Amniotic epithelial cell (primary cell): ENCODE data around the gene CDKN1C.

ENCODE experiments used
- DNase-seq: peaks from one replicate; pipeline ENCODE4 v3.0.0-alpha.2; 2010; ENCODE audit warnings: low read depth

The CDKN1C gene

DNA sequence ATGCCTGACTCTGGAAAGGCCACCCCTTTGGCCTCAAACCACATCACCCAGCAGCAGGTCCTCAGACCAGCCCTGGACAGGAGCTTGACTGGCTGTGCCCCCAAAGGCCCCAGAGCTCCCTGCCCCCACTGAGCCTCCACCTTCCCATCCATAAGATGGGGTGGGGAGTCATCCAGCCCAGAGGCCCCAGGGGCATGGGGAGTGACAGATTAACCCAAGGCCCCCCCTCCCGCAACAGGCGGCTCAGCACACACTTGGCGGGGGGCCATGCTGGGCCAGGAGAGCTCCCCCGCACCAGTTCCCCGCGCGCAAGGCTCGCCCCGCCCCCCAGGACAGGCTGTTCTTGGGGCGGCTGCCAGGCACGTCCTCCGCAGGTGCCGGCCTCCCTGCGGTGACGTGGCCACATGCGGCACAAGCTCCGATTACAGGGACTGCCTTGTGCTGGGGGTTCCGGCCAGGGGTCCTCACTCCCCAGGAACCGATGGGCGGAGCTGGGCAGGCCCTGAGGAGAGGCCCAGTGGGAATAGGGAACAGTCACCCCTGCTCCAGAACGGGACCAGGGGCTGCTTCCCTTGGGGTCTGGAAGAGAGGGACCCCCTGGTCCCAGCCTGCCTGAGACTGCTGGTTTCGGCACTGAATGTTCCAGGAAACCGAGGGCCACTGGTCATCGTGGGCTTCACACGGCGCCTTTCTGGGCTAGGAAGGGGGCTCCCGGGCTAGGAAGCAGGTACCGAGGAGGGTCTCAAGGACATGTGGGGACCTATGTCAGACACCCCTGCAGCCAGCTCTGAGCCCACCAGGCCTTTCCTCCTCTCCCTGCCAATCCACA lies 5.1 kb upstream of the CDKN1C start:
- DNase-seq, result peak; percentile 79

DNA sequence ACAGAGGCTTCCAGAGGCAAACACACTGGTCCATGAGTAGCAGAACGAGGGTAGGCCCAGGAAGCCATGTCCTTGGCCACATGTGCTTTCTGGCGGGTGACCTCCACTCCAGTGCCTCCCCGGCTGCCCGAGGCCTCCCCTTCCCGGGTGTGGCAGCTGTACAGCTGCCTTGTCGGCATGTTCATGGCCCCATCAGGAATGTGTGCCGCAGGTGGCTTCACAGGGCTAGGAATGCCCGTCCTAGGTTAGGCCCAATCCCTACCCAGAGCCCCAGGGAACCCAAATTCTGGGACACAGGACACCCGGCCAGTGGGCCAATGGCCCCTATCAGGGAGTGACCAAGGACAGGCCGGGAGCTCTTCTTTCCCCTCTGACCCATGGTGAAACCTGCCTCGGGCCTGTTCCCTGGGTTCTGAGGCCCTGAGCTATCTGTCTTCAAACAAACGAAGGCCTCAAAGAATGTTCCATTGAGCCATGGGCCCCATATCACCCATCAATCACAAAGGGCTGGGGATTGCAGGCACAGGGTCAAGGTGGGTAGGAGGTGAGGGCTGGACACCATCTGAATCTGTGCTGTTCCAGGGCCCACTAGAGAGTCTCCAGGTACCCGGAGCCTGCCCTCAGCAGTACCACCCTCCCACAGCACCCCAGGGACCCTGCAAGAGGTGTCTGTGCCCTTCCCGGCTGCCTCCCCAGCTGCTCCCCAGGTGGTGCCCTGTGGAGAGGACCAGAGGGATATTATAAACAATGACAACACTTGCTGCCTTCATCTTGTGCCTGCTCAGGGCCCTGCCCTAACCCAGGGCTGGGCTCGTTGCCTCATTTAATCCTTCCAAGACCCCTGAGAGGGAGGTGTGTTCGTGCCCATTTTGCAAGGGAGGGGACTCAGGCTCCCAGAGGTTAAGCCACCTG lies 4.0 kb upstream of the CDKN1C start:
- no peak for DNase-seq

- DNase-seq, result peak; percentile 75
These were observed 2.8 kb upstream of the CDKN1C start for GRCh38 chr11:2888266-2888968.

GRCh38 chr11:2887515-2888195 lies 2.1 kb upstream of the CDKN1C start:
- no peak for DNase-seq

GRCh38 chr11:2886936-2887335 lies 1.4 kb upstream of the CDKN1C start:
- no peak for DNase-seq

DNA sequence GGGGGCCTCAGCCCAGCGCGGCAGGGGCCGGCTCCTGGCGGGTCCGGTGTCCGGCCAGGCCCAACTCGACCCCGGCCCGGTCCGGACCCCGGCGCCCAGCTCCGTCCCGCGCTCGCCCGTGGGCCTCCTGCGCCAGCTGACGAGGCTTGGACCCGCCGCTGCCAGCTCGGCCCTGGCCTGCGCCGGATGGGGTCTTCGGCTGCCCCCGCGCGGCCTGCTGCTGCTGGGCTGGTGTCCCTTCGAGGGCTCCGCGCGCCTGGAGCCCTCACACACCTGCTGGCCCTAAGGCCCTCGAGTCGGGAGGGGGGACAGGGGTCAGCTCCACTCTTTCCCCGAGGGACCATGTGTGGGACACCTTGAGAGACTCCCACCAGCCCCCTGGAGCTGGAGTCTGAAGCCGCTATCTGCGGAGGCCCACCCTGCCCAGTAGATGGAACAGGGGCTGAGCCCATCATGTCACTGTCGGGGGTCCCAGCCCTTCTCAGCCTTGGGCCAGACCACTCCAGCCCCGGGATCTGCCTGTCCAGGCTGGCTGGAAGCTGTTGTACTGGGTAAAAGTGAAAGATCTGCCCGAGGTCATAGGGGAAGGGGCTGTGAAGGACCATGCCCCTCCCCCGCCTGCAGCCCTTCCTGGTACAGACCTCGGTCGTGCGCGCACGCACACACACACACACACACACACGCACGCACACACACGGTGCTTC lies 768 bp upstream of the CDKN1C start:
- DNase-seq, result no peak

DNA sequence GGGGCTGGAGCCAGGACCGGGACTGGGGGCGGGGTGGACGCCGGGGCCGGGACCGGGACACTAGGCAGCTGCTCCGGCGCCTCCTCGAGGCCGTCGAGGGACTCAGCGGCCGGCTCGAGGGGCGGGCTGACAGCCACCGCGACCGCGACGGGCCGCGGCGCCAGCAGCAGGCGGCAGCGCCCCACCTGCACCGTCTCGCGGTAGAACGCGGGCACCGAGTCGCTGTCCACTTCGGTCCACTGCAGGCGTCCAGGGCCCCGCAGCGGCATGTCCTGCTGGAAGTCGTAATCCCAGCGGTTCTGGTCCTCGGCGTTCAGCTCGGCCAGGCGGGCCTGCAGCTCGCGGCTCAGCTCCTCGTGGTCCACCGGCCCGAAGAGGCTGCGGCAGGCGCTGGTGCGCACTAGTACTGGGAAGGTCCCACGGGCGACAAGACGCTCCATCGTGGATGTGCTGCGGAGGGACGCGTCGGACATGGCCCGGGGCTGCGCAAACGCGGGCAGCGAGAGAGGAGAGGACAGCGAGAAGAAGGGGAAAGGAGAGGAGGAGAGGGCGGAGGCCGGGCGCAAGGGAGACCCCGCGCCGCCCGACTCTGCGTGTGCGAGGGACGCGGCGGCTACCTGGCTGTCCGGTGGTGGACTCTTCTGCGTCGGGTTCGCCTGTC lies 428 bp downstream of the CDKN1C start:
- peak; percentile 38 for DNase-seq

DNA sequence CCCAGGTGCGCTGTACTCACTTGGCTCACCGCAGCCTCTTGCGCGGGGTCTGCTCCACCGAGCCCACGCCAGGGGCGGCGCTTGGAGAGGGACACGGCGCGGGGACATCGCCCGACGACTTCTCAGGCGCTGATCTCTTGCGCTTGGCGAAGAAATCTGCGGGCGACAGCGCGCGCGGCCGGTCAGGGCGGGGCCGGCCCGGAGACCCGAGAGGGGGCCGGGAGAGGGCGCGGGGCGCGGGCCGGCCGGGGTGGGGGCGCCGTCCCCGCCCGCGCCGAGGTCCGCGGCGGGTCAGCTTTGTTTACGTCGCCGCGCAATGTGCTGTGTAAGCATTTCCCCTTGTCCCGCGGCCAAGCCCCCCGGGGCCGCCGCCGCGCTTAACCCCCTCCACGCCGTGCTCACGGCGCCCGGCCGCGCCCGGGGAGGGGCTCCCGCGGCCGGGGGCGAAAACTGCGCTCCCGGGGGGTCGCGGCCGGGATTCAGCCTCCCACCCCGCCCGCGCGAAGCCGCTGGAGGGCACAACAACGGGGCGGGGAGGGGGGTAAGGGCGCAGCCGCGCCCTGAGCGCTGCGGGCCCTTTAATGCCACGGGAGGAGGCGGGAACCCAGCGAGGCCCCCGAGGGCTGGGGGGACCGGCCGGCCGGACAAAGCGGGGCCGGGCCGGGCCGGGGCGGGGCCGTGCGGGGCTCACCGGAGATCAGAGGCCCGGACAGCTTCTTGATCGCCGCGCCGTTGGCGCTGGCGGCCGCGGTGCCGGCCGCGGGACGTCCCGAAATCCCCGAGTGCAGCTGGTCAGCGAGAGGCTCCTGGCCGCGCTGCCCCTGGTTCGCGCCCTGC lies 1.4 kb downstream of the CDKN1C start:
- peak; percentile 22 for DNase-seq

DNA sequence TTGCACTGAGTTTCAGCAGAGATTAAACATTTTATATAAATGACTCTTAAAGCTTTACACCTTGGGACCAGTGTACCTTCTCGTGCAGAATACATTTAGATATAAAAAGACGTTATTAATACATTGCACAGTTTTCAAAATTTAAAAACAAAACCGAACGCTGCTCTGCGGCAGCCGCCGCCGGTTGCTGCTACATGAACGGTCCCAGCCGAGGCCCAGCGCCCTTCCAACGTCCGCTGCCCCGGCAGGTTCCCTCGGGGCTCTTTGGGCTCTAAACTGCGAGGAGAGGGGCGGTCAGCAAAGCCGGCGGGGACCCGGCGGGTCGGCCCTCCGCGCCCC lies 2.0 kb downstream of the CDKN1C start:
- DNase-seq, result no peak

- DNase-seq, result no peak
These were observed 3.0 kb downstream of the CDKN1C start for GRCh38 chr11:2882396-2883110.

- DNase-seq, result peak; percentile 16
These were observed 3.6 kb downstream of the CDKN1C start for GRCh38 chr11:2881981-2882375.

DNA sequence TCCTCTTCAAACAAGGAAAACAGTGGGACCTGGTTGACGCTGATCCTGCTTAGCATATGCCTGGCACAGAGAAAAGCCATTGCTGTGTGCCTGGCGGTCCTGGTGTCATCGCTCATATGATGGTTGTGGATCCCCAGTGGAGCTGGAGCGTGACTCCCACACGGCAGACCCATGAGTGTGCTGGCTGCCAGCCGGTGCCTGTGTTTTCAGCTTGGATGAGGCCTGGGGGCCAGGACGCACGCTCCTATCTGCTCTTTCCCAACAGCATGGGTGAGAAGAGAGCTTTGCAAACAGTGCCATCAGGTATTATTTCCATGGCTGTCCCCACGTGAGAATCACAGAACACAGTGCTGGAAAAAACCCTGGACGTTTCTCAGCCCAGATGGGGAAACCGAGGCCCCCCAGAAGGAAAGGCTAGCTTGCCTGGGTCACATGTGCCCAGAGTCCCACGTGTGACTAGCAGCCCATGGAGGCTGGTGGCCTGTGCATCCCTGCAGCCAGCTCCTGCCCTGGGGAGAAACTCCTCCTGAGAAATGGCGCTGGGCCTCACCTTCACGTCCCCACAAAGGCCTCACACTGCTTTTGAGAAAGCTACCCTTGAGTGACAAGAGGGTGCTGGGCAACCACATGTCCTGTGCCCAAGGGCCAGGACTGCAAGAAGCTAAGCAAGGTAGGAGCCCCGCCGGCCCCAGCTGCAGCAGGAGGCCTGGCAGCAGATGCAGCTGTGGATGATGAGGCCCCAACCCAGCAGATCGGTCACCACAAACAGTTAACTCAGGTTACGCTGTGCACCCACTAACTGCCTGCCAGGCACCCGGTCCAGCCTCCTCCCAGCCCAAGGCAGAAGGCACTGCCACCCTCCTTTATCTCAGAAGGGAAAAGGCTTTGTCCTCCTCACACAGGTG lies 4.2 kb downstream of the CDKN1C start:
- peak; percentile 50 for DNase-seq

DNA sequence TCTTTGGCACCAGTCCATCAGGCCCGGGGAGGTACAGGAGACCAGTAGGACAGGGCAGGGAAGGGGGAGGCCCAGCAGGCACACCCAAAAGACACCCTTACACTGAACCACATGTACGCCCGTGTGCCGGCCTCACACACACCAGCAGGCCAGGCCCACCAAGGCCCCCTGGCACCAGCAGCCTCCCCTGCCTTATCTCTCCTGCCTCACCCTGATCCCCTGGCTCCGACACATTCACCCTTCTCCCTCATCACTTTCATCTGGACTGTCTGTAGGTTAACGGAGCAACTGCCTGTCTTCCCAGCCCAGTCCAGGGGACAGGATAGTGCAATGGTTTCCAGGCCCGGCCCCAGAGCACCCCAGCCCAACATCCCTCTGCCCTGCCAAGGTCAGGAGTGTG lies 4.9 kb downstream of the CDKN1C start:
- no peak for DNase-seq

GRCh38 chr11:2878782-2879181 lies 6.8 kb downstream of the CDKN1C start:
- no peak for DNase-seq

DNA sequence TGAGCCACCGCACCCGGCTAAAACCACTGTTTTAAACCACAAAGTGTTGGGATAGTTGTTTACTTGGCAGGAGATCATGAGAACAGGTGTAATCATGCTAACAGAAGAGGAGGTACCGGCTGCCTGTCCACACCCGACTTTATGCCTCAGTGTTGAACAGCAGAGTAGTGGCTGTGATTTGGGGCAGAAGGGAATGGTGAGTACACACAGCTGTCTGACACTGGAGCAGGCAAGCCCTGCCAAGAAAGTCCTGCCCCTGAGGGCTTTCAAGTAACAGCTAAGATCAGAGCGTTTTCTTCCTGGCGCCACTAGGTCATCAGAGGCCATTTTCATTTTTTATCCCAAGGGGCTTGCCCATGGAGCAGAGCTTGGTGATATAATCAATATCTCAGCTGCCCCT lies 8.1 kb downstream of the CDKN1C start:
- no peak for DNase-seq

GRCh38 chr11:2874963-2875362 lies 10.6 kb downstream of the CDKN1C start:
- no peak for DNase-seq

DNA sequence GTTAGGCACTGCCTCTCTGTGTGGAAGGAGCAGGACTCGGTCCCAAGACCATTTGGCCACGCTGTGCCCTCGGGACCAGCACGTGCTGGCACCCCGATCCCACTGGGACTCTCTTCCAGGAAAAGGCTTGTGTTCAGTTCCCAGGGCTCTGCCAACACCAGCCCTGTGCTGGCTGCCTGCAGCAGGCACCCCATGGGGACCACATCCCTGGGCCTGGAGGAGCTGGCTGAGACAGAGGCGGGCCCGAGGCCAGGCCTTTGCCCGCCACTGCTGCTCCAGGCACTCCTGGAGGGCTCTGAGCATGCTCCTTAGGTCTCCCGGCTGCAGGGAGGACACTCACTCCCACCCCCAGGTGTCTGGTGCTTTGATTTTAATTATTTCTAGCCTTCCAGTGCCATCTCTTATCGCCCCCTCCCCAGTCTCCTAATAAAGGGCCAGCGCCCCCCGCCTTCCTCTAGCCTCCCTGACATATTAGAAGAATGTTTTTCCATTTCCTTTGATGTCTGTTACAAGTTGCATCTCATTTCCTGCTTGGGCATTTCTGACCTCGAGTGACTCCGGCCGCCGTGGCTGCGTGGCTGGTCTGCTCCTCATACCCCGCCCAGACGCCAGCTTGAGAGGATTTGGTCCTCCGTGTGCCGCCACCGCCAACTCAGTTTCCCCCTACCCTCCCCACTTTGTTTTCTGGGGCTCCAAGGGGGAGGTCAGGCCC lies 14.4 kb downstream of the CDKN1C start:
- no peak for DNase-seq

GRCh38 chr11:2870460-2870859 lies 15.1 kb downstream of the CDKN1C start:
- DNase-seq, result no peak
